NB4 (cell line): ENCODE results near the gene DHX57.
A peak's percentile ranks its signal among the peaks of the same experiment; 100 is the strongest.

Experiments
- DNase-seq: peaks from one replicate; pipeline ENCODE4 v3.0.0; 2010; ENCODE audit warnings: low read depth
- H3K4me3 ChIP-seq: one replicate; pipeline ENCODE4 v1.5.1; 2011; ENCODE audit warnings: mild to moderate bottlenecking, low read depth, low read length, moderate library complexity
- MAX ChIP-seq: IDR thresholded peaks from 2 replicates; pipeline ENCODE4 v1.6.1; 2011; ENCODE audit warnings: low read depth, low read length
- MYC ChIP-seq: IDR thresholded peaks from 2 replicates; pipeline ENCODE4 v1.6.1; 2011; ENCODE audit warnings: low read depth, low read length
- POLR2A ChIP-seq: IDR thresholded peaks from 2 replicates; pipeline ENCODE4 v1.6.1; 2011; ENCODE audit warnings: mild to moderate bottlenecking; ENCODE audit not compliant: insufficient read length; ENCODE audit errors: extremely low read depth
- TF ChIP-seq, protein P1 (sequence below): IDR thresholded peaks from one replicate; pipeline ENCODE4 v1.5.1; 2012; ENCODE audit warnings: low read depth, low read length

Gene DHX57

GRCh38 chr2:38876407-38876806 lies 673 bp upstream of the DHX57 start:
- no peak for DNase-seq
- TF ChIP-seq MYC, result no peak
- TF ChIP-seq, protein P1, sequence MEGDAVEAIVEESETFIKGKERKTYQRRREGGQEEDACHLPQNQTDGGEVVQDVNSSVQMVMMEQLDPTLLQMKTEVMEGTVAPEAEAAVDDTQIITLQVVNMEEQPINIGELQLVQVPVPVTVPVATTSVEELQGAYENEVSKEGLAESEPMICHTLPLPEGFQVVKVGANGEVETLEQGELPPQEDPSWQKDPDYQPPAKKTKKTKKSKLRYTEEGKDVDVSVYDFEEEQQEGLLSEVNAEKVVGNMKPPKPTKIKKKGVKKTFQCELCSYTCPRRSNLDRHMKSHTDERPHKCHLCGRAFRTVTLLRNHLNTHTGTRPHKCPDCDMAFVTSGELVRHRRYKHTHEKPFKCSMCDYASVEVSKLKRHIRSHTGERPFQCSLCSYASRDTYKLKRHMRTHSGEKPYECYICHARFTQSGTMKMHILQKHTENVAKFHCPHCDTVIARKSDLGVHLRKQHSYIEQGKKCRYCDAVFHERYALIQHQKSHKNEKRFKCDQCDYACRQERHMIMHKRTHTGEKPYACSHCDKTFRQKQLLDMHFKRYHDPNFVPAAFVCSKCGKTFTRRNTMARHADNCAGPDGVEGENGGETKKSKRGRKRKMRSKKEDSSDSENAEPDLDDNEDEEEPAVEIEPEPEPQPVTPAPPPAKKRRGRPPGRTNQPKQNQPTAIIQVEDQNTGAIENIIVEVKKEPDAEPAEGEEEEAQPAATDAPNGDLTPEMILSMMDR, result no peak
- no peak for TF ChIP-seq MAX
- no peak for TF ChIP-seq POLR2A
- peak overlapping the region; percentile 95 for H3K4me3 ChIP-seq

DNA sequence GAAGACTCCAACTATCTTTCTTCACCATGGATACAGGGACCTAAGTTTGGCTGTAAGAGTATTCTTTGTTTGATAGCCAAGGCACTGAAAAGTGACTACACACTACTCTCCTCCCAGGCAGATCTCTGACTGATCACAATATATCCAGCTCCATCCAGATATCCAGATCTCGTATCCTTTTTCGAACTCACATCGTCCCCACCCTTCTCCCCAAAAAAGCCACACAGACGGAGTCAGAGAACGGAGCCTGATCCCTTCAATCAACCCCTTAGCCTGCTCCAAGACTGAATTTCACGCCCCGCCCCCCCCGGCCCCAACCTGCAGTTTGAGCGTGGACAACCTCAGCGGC lies 533 bp downstream of the DHX57 start:
- no peak for DNase-seq
- TF ChIP-seq MAX (no peak), POLR2A (no peak)

DNA sequence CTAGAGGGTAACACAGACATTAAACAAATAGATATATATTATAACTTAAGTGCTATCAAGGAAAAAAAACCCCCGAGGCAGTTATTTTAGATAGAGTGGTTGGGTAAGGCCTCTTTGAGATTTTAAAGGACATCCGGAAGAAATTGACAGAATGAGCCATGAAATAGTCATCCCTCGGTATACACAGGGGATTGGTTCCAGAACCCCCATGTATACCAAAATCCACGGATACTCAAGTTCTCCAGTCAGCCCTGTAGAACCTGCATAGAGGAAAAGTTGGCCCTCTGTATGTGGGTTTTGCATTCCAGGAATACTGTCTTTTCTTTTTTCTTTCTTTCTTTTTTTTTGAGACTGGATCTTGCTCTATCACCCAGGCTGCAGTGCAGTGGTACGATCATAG lies 2.0 kb downstream of the DHX57 start:
- TF ChIP-seq MAX (no peak), POLR2A (no peak), MYC (no peak)
- TF ChIP-seq, protein P1, result no peak
- no peak for DNase-seq
- H3K4me3 ChIP-seq, result no peak overlapping the region

More for the DNA sequence above, 533 bp downstream of the DHX57 start:
- H3K4me3 ChIP-seq, result peak overlapping the region; percentile 95

DNA sequence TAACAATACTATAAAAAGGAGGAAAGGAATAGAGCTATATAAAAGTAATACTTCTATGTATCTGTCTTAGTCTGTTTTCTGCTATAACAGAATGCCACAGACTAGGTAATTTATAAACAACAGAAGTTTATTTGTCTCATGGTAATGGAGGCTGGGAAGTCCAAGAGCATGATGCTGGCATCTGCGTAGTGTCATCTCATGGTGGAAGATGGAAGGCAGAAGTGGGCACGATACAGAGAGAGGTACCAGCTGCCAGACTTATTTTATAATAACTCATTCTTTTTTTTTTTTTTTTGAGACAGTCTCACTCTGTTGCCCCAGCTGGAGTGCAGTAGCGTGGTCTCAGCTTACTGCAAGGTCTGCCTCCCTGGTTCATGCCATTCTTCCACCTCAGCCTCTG lies 4.3 kb downstream of the DHX57 start:
- DNase-seq, result no peak
- TF ChIP-seq MAX, result no peak
- TF ChIP-seq, protein P1, result no peak
- no peak for TF ChIP-seq POLR2A
- TF ChIP-seq MYC, result no peak
- no peak overlapping the region for H3K4me3 ChIP-seq

DNA sequence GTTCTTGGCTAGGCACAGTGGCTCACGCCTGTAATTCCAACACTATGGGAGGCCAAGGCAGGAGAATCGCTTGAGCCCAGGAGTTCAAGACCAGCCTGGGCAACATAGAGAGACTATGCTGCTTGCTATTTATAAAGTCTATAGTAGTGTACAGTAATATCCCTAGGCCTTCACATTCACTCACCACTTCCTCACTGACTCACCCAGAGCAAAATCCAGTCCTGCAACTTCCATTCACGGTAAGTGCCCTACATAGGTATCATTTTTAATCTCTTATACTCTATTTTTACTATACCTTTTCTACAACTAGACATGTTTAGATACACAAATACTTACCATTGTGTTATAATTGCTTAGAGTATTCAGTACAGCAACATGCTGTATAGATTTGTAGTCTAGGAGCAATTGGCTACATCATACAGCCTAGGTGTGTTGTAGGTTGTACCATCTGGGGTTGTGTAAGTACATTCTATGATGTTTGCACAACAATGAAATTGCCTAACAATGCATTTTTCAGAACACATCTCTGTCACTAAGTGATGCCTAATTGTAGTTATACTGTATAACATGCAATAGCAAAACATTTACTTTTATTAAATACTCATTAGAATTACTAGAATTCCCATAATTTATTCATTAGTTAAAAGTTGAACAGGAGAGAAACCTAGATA lies 8.8 kb downstream of the DHX57 start:
- DNase-seq, result no peak
- H3K4me3 ChIP-seq, result no peak overlapping the region
- TF ChIP-seq, protein P1, result no peak
- no peak for TF ChIP-seq MYC
- TF ChIP-seq MAX, result no peak
- TF ChIP-seq POLR2A, result no peak

- DNase-seq, result no peak
- no peak for TF ChIP-seq POLR2A
- TF ChIP-seq MYC, result no peak
- no peak for TF ChIP-seq MAX
- TF ChIP-seq, protein P1, result no peak
- H3K4me3 ChIP-seq, result no peak overlapping the region
These were observed 12.6 kb downstream of the DHX57 start for GRCh38 chr2:38863061-38863695.
